ENCODE results near the gene JAKMIP3. TPM values are rescaled to one million over a fixed set of nuclear protein-coding genes. Genes with fewer than 3 reads are reported as not detected.

Gene JAKMIP3
- total and polyA plus RNA-seq, 2 experiments from 2014 or later = 0.04 TPM; not detected in 1

- WGBS, 2 experiments (ENCODE audit: low coverage in 1 of 2, low lambda C conversion rate in 2 of 2, missing lambda C conversion rate in 2 of 2) = 47 to 53% methylated on average over 5 of the region's 5 CpGs
- Histone ChIP-seq H3K27me3 (replicated peaks; ENCODE audit: insufficient read depth) (peaks cover 4% of the 10 kb centered on the region; the same call in 1 of the 2 replicates), H2AFZ (no peak overlapping the region), H3F3A (ENCODE audit: insufficient read depth) (no peaks in the 10 kb centered on the region), H4K20me1 (ENCODE audit: insufficient read depth) (no peaks in the 10 kb centered on the region), H3K4me1 (ENCODE audit: insufficient read depth) (no peaks in the 10 kb centered on the region), H3K4me3 (no peak overlapping the region), H3K27ac (no peak overlapping the region), H3K36me3 (ENCODE audit: low read depth) (no peaks in the 10 kb centered on the region), H3K9ac (no peak overlapping the region), H3K79me2 (ENCODE audit: insufficient read depth) (no peaks in the 10 kb centered on the region), H3K9me3 (ENCODE audit: low read depth) (no peaks in the 10 kb centered on the region), H3K4me2 (ENCODE audit: unreplicated experiment) (no peak overlapping the region), H3K9me2 (ENCODE audit: insufficient read depth) (no peaks in the 10 kb centered on the region)
- TF ChIP-seq EZH2 (IDR thresholded peaks at IDR 0.05; ENCODE audit: insufficient read depth, poor library complexity, severe bottlenecking) (no peak), EZH2phosphoT487 (IDR thresholded peaks at IDR 0.05; ENCODE audit: insufficient read depth, low read depth) (no peak)
- DNase-seq = no peak
- in situ Hi-C loops (cut with MboI) = no loop called here
These were observed 32.0 kb downstream of the JAKMIP3 start for GRCh38 chr10:132097609-132098377.

GRCh38 chr10:132098539-132099388 lies 33.0 kb downstream of the JAKMIP3 start:
- Histone ChIP-seq H3K79me2 (ENCODE audit: insufficient read depth) (no peaks in the 10 kb centered on the region), H3K4me2 (ENCODE audit: unreplicated experiment) (no peak overlapping the region), H3K27me3 (replicated peaks; ENCODE audit: insufficient read depth) (peaks cover 4% of the 10 kb centered on the region; the same call in 1 of the 2 replicates), H3K4me1 (ENCODE audit: insufficient read depth) (no peaks in the 10 kb centered on the region), H3K9me2 (ENCODE audit: insufficient read depth) (no peaks in the 10 kb centered on the region), H2AFZ (no peak overlapping the region), H3K4me3 (no peak overlapping the region), H4K20me1 (ENCODE audit: insufficient read depth) (no peaks in the 10 kb centered on the region), H3K36me3 (ENCODE audit: low read depth) (no peaks in the 10 kb centered on the region), H3K27ac (no peak overlapping the region), H3K9me3 (ENCODE audit: low read depth) (no peaks in the 10 kb centered on the region), H3K9ac (no peak overlapping the region), H3F3A (ENCODE audit: insufficient read depth) (no peaks in the 10 kb centered on the region)
- TF ChIP-seq EZH2phosphoT487 (IDR thresholded peaks at IDR 0.05; ENCODE audit: insufficient read depth, low read depth) (no peak), EZH2 (IDR thresholded peaks at IDR 0.05; ENCODE audit: insufficient read depth, poor library complexity, severe bottlenecking) (no peak)
- WGBS, 2 experiments (ENCODE audit: low coverage in 1 of 2, low lambda C conversion rate in 2 of 2, missing lambda C conversion rate in 2 of 2) = 50 to 53% methylated on average over 24 of the region's 24 CpGs
- in situ Hi-C loops (cut with MboI) = no loop called here
- DNase-seq = no peak

GRCh38 chr10:132099389-132100090 lies 33.8 kb downstream of the JAKMIP3 start:
- in situ Hi-C loops (cut with MboI) = no loop called here
- Histone ChIP-seq H4K20me1 (ENCODE audit: insufficient read depth) (no peaks in the 10 kb centered on the region), H3F3A (ENCODE audit: insufficient read depth) (no peaks in the 10 kb centered on the region), H3K4me1 (ENCODE audit: insufficient read depth) (no peaks in the 10 kb centered on the region), H3K4me2 (ENCODE audit: unreplicated experiment) (no peak overlapping the region), H3K36me3 (ENCODE audit: low read depth) (no peaks in the 10 kb centered on the region), H3K27ac (no peak overlapping the region), H3K9me3 (ENCODE audit: low read depth) (no peaks in the 10 kb centered on the region), H3K4me3 (no peak overlapping the region), H3K79me2 (ENCODE audit: insufficient read depth) (no peaks in the 10 kb centered on the region), H2AFZ (no peak overlapping the region), H3K9ac (no peak overlapping the region), H3K27me3 (replicated peaks; ENCODE audit: insufficient read depth) (peaks cover 4% of the 10 kb centered on the region; the same call in 1 of the 2 replicates), H3K9me2 (ENCODE audit: insufficient read depth) (no peaks in the 10 kb centered on the region)
- DNase-seq = no peak
- TF ChIP-seq EZH2phosphoT487 (IDR thresholded peaks at IDR 0.05; ENCODE audit: insufficient read depth, low read depth) (no peak), EZH2 (IDR thresholded peaks at IDR 0.05; ENCODE audit: insufficient read depth, poor library complexity, severe bottlenecking) (no peak)
- 55 to 57% methylated on average over 24 to 25 of the region's 25 CpGs for WGBS, 2 experiments (ENCODE audit: low coverage in 1 of 2, low lambda C conversion rate in 2 of 2, missing lambda C conversion rate in 2 of 2)

DNA sequence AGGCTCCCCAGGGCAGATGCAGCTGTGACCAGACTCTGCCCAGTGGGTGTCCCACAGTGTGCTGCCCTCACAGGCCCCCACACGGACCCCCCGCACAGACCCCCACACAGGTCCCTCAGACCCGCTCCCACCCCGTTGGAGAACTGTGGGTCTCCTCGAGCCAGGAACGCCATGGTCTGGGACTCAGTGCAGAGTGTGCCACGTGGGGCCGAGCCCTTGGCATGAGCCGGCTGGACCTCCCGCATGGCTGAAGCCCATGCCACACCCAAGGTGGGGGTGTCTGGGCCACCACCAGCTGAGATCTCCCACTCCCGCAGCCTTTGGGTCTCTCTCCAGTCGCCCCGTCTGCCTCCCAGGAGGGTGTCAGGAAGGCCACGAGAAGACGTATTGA lies 34.3 kb downstream of the JAKMIP3 start:
- no peak for TF ChIP-seq EZH2phosphoT487 (IDR thresholded peaks at IDR 0.05; ENCODE audit: insufficient read depth, low read depth)
- TF ChIP-seq EZH2 (IDR thresholded peaks at IDR 0.05; ENCODE audit: insufficient read depth, poor library complexity, severe bottlenecking) = no peak
- Histone ChIP-seq H3K27me3 (replicated peaks; ENCODE audit: insufficient read depth) (peaks cover 4% of the 10 kb centered on the region; the same call in 1 of the 2 replicates), H3K4me2 (ENCODE audit: unreplicated experiment) (no peak overlapping the region), H4K20me1 (ENCODE audit: insufficient read depth) (no peaks in the 10 kb centered on the region), H3K36me3 (ENCODE audit: low read depth) (no peaks in the 10 kb centered on the region), H3K4me1 (ENCODE audit: insufficient read depth) (no peaks in the 10 kb centered on the region), H3K27ac (no peak overlapping the region), H3K9ac (no peak overlapping the region), H3K9me2 (ENCODE audit: insufficient read depth) (no peaks in the 10 kb centered on the region), H3K9me3 (ENCODE audit: low read depth) (no peaks in the 10 kb centered on the region), H3K4me3 (no peak overlapping the region), H3F3A (ENCODE audit: insufficient read depth) (no peaks in the 10 kb centered on the region), H2AFZ (no peak overlapping the region), H3K79me2 (ENCODE audit: insufficient read depth) (no peaks in the 10 kb centered on the region)
- no peak for DNase-seq
- 67 to 68% methylated on average over 15 of the region's 15 CpGs for WGBS, 2 experiments (ENCODE audit: low coverage in 1 of 2, low lambda C conversion rate in 2 of 2, missing lambda C conversion rate in 2 of 2)
- in situ Hi-C loops (cut with MboI) = no loop called here
